Ascending aorta (tissue), 2 donors: ENCODE data around the gene SMC5. TPM values are rescaled to one million over a fixed set of nuclear protein-coding genes. Genes with fewer than 3 reads are reported as not detected.
"Not testable (repeated sequence)": the region's sequence is repeated elsewhere in the genome, so short reads cannot be mapped to it uniquely, and the experiment has no call there.

Source experiments
- DNase-seq, 2 donors: peaks; one replicate each; pipeline ENCODE4 v3.0.0-alpha.2; 2019; ENCODE audit warnings: low spot score in 2 of 2
- H3K27ac ChIP-seq, 2 donors: fragments of 200-600 bp; sonication (generic); one replicate each; pipeline ENCODE4 v1.5.1; 2016 to 2017; ENCODE audit warnings: mild to moderate bottlenecking in 1 of 2
- H3K27me3 ChIP-seq: fragments of 200-600 bp; sonication (generic); one replicate; pipeline ENCODE4 v1.5.1; 2017
- H3K36me3 ChIP-seq, 2 donors: fragments of 200-600 bp; sonication (generic); one replicate each; pipeline ENCODE4 v1.5.1; 2016
- H3K4me1 ChIP-seq, 2 donors: fragments of 200-600 bp; sonication (generic); one replicate each; pipeline ENCODE4 v1.5.1; 2016 to 2017; ENCODE audit warnings: mild to moderate bottlenecking in 1 of 2
- H3K4me3 ChIP-seq, 2 donors: fragments of 200-600 bp; sonication (generic); one replicate each; pipeline ENCODE4 v1.5.1; 2016 to 2017; ENCODE audit warnings: mild to moderate bottlenecking in 1 of 2
- H3K9me3 ChIP-seq, 2 donors: fragments of 200-600 bp; sonication (generic); one replicate each; pipeline ENCODE4 v1.5.1; 2016
- CTCF ChIP-seq, 3 experiments: fragments of 200-600 bp in 2 of 3; fragments of 450-650 bp in 1 of 3; sonication (generic) in 2 of 3; IDR thresholded peaks; one replicate each; pipeline ENCODE4 v1.5.1; 2016 to 2019; ENCODE audit warnings: antibody characterized with exemption in 3 of 3, mild to moderate bottlenecking in 1 of 3, moderate library complexity in 1 of 3
- intact Hi-C: fragments of 100-400 bp; cut with DNase I; formaldehyde crosslinking; loops from one replicate; pipeline ENCODE4 v1.15.1; 2023
- total RNA-seq: library from RNA; depleted of rRNA; stranded (reverse); fragments of >200 nt; gene quantifications from one replicate; pipeline ENCODE4 v1.1.0, GENCODE V29; 2016

Gene SMC5
- total RNA-seq, 1 donor from 2014 or later: 13.9 TPM

- H3K27ac ChIP-seq: no peak overlapping the region
- H3K4me3 ChIP-seq: no peak overlapping the region
- peaks cover 20 to 70% of the 10 kb centered on the region in 2 donors for H3K4me1 ChIP-seq
- no peaks in the 10 kb centered on the region for H3K27me3 ChIP-seq
- no peaks in the 10 kb centered on the region for H3K36me3 ChIP-seq
- intact Hi-C loops: no loop called here
- no peaks in the 10 kb centered on the region for H3K9me3 ChIP-seq
- no peak for TF ChIP-seq CTCF (IDR thresholded peaks at IDR 0.05)
- peak in 1 of 2 donors; percentile 15 for DNase-seq
Observed at GRCh38 chr9:70395652-70396051, 136.9 kb downstream of the SMC5 start.

- no peak overlapping the region for H3K27ac ChIP-seq
- H3K4me1 ChIP-seq: peaks cover 13 to 70% of the 10 kb centered on the region in 2 donors
- H3K4me3 ChIP-seq: peak overlapping the region in 1 of 2 donors; percentile 5
Observed at GRCh38 chr9:70398145-70398556, 139.4 kb downstream of the SMC5 start.

GRCh38 chr9:70399141-70399540, 140.4 kb downstream of the SMC5 start:
- Histone ChIP-seq H3K9me3 (no peaks in the 10 kb centered on the region), H3K4me1 (peaks cover 10 to 73% of the 10 kb centered on the region in 2 donors), H3K27me3 (no peaks in the 10 kb centered on the region), H3K27ac (peak overlapping the region in 1 of 2 donors; percentile 1), H3K36me3 (no peaks in the 10 kb centered on the region), H3K4me3 (peak overlapping the region in 1 of 2 donors; percentile 5)
- DNase-seq: no peak
- intact Hi-C loops: no loop called here
- TF ChIP-seq CTCF (IDR thresholded peaks at IDR 0.05): no peak

More at GRCh38 chr9:70398145-70398556, 139.4 kb downstream of the SMC5 start:
- no peaks in the 10 kb centered on the region for H3K9me3 ChIP-seq
- H3K36me3 ChIP-seq: no peaks in the 10 kb centered on the region
- intact Hi-C loops: no loop called here
- peak in 1 of 2 donors; percentile 54 for DNase-seq
- TF ChIP-seq CTCF (IDR thresholded peaks at IDR 0.05): no peak
- H3K27me3 ChIP-seq: no peaks in the 10 kb centered on the region

- DNase-seq: peak in 1 of 2 donors; percentile 60
- H3K4me1 ChIP-seq: peaks cover 18 to 77% of the 10 kb centered on the region in 2 donors
- H3K4me3 ChIP-seq: peak overlapping the region in 1 of 2 donors; percentile 19
- H3K27ac ChIP-seq: peak overlapping the region; percentile 1 to 38
- no peaks in the 10 kb centered on the region for H3K9me3 ChIP-seq
- H3K27me3 ChIP-seq: no peaks in the 10 kb centered on the region
- intact Hi-C loops: no loop called here
- TF ChIP-seq CTCF (IDR thresholded peaks at IDR 0.05): no peak
- H3K36me3 ChIP-seq: no peaks in the 10 kb centered on the region
Observed at GRCh38 chr9:70400107-70400892, 141.5 kb downstream of the SMC5 start.

- Histone ChIP-seq H3K4me1 (peaks cover 27 to 85% of the 10 kb centered on the region in 2 donors), H3K27ac (peak overlapping the region in 1 of 2 donors; percentile 38), H3K4me3 (peak overlapping the region in 1 of 2 donors; percentile 19)
- intact Hi-C loops, H3K9me3 ChIP-seq, H3K27me3 ChIP-seq, H3K36me3 ChIP-seq: not testable (repeated sequence)
- peak in 1 of 2 donors; percentile 56 for DNase-seq
Observed at GRCh38 chr9:70401241-70401640, 142.5 kb downstream of the SMC5 start.

GRCh38 chr9:70402213-70402612, 143.4 kb downstream of the SMC5 start:
- peaks cover 29 to 88% of the 10 kb centered on the region in 2 donors for H3K4me1 ChIP-seq
- peak overlapping the region in 1 of 2 donors; percentile 92 for H3K4me3 ChIP-seq
- H3K27me3 ChIP-seq: no peaks in the 10 kb centered on the region
- no peaks in the 10 kb centered on the region for H3K36me3 ChIP-seq
- intact Hi-C loops: no loop called here
- no peak for TF ChIP-seq CTCF (IDR thresholded peaks at IDR 0.05)
- no peak for DNase-seq
- H3K27ac ChIP-seq: peak overlapping the region in 1 of 2 donors; percentile 13
- no peaks in the 10 kb centered on the region for H3K9me3 ChIP-seq
